ENCODE measurements around the gene PRKAR1B.
A peak's percentile ranks its signal among the peaks of the same experiment; 100 is the strongest.
"Not testable (repeated sequence)": the region's sequence is repeated elsewhere in the genome, so short reads cannot be mapped to it uniquely, and the experiment has no call there.

Gene PRKAR1B

DNA sequence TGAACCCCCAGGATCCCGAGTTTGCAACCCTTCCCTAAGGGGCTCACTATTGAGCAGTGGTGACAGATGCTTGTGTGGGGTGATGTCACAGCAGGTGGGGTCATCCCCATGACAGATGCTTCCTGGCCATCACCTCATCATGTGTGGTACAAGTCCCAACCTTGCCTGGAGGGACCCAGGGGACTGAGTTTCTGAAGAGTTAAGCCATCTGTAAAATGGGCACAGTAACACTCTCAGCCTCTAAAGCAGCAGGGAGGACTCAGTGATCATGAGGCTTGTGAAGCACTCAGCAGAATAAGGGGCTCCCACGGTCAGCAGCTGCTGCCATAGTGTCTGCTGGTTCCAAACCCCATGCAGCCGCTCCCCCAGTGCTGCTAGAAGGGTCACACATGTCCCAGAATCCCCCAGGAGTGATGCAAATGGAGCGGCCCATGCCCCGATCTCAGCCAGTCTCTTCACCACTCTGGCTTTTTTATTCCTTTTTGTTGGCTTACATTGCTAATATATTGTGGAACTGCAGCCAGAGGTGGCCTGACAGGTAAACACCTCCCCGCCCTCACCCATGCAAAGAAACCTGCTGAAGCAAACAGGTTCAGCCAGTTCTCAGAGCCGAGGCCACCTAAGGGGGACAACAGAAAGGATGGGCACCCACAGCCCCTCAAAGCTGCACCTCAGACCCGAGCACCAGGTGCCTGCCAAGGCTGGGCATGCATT lies 105.4 kb downstream of the PRKAR1B start:
- DNase-seq (ENCODE audit: low read depth in 2 of 2) = no peak

DNA sequence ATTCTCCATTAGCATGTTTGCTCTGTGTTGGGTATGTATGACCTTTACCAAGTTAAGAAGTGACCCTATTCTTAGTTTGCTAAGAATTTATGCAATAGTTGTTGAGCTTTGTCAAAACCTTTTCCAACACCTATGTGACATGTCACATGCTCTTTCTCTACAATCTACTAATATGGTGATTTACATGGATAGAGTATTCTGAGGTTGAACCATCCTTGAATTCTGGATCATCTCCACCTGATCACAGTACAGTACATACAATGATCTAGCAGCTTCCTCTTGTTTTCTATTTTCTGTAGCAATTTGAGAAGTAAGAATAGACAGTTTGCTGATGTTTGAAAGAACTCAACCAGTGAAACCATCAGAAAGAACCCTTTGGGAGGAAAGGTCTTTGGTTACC lies 106.2 kb downstream of the PRKAR1B start:
- no peak for DNase-seq (ENCODE audit: low read depth in 2 of 2)

DNA sequence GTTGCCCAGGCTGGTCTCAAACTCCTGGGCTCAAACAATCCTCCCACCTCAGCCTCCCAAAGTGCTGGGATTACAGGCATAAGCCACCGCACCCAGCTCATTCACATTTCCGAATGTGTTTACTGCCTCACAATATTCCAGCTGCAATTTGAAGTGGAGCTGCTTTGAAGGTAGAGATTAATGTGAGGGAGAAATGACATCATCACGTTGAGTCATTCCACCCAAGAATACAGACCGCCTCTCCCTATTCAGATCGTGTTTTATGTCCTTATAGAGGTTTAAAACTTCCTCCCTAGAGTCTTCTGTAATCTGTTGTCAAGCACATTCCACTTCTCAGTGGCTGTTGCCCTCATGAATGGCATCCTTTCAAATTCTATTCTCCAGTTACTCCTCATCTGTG lies 107.0 kb downstream of the PRKAR1B start:
- no peak for DNase-seq (ENCODE audit: low read depth in 2 of 2)

DNA sequence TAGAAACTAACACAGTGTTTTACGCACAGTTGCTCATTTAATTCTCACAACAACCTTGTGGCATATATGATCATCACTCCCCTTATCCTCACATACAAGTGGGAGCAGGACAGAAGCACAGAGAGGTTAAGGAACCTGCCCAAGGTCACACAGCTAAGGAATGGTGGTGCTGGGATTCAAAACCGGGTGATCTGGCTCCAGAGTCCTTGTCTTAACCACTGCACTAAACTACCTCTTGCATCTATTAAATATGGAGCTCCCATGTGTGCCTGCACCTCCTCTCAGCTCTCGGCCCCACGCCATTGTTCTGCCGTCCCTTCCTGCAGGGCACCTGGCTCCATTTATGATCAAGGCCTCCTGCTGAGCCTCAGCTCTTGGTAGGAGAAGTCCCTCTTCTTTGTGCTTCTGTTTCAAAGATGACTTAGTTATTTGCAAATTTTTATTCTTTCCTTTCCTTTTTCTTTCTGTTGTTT lies 107.7 kb downstream of the PRKAR1B start:
- DNase-seq (ENCODE audit: low read depth in 2 of 2) = no peak

DNA sequence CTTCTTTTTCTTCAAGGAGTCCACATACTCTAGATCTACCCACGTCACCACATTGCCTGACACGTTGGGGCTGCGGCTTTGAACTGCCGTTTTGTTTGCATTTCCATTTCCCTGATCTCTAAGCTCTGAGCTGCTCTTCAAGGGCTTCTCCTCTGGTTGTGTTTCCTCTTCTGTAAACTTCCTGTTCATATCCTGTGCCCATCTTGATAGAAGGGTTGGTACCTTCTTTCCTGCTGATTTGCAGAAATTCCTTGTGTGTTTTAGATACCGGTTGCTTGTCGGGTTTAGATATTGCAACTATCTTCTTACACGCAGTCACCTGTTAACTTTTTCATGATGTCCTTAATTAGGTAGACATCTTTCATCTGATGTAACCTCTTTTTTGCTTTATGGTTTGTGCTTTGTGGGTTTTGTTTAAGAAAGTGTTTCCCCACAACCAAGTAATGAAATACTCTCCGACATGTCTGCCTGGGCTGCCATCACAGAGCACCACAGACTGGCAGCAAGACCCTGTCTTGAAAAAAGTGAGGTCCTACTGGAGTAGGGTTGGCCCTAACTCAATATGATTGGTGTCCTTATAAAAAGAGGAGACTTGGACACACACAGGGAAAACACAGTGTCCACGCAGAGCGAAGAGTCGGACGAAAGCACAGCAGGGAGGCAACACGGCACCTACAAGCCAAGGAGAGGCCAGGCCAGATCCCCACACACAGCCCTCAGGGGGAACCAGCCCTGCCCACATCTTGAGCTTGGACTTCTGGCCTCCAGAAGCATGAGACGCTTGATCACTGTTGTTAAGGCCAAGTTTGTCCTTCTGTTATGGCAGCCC lies 108.3 kb downstream of the PRKAR1B start:
- no peak for DNase-seq (ENCODE audit: low read depth in 2 of 2)

DNA sequence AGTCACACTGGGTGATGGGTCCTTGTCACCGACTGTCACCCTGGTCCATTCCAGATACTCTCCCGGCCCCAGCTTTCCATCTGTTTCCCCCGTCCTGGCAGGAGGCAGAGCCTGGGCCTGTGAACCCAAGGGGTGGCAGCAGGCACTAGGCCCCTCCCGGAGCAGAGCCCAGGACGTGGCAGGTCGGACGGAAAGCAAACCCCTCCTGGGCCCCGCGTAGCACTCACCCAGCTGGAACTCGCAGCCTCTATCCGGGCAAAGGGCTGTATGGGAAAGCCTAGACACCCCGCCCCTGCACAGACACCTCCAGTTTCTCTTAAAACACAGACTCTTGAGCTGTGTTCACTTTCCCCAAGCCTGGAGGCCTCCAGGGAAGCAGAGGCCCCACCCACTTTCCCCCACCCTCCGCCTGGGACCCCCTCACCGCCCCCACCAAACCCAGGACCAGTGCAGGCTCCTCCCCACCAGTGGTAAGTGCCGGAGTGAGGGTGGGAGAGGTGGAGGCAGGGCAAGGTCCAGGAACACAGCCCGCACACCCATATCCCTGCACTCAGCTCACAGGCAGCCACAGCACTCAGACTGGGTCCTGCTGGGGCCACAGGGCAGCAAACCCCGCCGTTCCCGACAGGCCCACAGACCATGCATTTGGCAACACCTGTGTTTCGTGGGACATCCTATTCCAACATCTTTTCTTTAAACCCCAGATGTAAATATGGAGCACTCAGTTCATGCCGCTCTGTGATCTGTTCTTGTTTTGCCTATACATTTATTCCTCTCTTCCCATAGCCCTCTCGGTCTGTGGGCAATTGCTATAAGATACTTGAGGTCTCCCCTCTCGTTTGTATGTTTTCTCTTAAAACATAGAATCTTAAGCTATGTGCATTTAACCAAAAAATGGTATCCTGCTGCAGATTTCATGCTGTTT lies 109.2 kb downstream of the PRKAR1B start:
- no peak for DNase-seq (ENCODE audit: low read depth in 2 of 2)

DNA sequence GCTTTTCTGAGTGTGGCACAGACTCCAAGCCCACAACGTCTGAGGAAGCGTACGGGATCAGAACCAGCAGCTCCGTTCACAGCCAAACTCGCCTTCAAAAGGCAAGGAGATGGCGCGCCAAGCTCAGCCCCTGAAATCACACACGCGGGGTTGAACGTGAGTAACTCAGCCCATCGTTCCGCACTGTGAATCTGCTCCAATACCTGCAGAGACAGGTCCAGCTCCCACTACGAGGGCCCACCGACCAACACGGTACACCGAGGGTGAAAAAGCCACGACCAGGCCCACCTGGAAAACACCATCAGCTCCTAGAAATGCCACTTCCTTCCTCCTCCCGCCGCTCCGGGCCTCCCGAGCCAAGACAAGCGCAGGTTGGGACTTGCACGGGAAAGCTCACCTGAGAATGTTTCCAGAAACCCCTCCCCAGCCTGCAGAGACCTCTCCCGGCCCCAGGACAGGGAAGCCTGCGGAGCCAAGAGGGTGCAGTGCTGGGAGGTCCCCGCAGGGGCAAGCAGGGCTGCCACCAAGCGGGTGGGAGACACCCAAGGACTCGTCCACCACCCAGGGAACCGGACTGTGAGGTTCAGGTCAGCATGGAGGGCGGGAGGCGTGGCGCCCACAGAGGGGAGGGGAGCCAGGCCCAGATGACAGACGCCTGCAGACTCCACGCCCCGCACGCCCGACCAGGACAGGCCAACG lies 113.5 kb downstream of the PRKAR1B start:
- no peak for DNase-seq (ENCODE audit: low read depth in 2 of 2)

DNA sequence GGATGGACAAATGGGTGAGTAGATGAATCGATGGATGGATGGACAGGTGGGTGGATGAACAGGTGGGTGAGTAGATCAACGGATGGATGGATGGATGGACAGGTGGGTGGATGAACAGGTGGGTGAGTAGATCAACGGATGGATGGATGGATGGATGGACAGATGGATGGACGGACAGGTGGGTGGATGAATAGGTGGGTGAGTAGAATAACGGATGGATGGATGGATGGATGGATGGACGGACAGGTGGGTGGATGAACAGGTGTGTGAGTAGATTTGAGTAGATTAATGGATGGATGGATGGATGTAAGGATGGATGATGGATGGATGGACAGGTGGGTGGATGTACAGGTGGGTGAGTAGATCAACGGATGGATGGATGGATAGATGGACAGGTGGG lies 115.2 kb downstream of the PRKAR1B start:
- not testable (repeated sequence) for DNase-seq (ENCODE audit: low read depth in 2 of 2)

DNA sequence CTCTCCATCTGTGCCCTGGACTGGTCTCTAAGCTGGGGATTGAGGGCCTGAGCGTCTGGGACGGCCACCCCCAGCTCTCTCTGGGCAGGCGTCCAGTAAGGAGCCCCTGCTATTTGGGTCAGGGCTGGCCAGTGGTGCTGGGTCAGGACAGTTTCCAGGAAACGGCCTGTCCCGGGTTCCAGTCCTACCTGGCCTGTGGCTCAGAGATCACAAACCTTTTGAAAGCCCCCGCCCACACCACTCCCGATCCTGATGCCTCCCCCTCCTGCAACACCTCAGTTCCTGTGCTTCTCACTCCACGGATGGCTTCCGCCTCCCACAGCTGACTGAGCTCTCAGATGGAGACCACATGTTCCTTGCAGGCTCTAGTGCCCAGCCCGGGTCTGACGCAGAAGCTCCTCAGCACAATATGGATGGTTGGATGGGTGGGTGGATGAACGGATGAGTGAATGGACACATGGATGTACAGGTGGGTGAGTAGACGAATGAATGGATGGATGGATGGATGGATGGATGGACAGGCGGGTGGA lies 115.7 kb downstream of the PRKAR1B start:
- no peak for DNase-seq (ENCODE audit: low read depth in 2 of 2)

DNA sequence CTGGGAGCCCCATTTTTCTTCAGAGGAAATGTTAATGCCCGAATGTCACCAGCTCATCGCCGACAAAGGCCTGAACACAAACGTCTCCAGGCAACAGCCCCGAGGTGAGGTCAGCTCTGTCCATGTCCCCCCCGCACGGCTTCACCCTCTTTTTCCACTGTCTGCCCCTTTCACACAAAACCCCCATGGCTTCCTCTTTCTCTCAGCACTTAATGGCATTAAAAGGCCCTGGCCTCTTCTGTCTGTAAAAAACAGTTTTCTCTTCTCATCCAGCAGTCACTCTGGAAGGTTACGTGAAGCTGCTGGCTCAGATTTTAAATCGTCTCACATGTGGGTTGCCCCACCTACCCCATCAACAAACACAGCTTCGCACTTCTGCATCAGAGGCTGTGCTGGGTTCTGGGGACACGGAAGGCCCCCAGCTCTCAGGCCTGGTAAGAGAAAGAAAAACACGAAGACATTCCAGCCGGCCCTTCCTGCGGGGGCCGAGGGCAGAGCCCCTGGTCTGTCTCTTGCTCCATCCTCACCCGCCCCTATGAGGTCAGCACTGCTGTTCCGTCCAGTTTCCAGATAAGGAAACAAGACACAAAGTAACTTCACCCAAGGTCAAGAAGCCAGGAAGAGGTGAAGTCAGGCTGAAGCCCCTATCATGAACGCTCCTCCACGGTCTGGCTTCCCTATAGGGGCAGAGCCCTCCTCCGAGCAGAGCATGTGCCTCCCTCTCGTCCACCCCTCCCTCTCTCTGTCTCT lies 116.4 kb downstream of the PRKAR1B start:
- no peak for DNase-seq (ENCODE audit: low read depth in 2 of 2)

DNA sequence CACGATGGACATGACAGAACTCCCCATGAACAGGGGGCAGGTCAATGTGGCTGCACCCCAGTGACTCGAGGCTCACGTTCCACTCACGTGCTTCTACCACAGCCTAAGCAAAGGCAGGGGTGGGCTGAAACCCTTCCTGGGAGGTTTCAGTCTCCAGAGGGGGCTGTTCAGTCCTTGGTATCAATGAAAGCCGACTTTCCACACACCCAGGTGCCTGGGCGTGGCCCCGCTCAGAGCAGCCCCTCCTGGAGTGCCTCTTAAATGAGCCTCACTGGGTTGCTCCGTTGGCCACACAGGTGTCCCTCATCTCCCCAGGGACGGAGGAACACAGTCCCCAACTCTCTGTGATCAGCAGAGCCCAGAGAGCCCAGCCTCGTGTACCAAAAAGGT lies 116.9 kb downstream of the PRKAR1B start:
- no peak for DNase-seq (ENCODE audit: low read depth in 2 of 2)

DNA sequence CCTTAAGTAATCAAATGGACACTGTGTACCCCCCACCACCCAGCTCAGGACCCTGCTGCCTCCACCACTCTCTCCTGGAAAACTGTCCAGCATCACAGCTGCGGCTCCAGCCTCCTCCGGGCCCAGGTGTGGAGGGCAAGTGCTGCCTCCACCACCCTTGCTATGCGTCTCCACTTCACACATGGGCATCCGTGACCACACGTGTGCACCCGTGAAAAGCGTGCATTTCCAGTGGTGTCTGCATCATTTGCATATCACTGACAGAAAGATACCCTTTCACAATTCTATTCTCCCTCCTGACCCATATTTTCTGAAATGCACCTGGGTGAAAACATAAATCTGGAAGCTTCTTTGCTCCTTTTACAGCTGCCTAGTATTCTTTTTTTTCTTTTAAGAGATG lies 117.7 kb downstream of the PRKAR1B start:
- DNase-seq (ENCODE audit: low read depth in 2 of 2) = no peak

DNA sequence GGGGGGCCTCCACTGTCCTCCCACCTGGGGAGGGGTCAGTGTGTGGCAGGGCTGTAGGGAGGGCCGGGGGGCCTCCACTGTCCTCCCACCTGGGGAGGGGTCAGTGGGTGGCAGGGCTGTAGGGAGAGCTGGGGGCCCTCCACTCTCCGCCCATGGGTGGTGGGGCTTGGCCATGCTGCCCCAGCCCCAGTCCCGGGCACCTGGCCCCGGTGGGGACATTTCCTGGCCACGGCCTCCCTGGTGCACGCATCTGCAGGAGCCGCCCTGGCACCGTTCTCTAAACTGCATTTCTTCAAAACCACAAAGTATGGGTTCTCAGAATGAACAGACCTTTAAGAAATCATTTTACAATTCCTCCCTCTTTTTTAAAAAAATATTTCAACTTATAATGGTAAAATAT lies 118.1 kb downstream of the PRKAR1B start:
- DNase-seq (ENCODE audit: low read depth in 2 of 2) = no peak

DNA sequence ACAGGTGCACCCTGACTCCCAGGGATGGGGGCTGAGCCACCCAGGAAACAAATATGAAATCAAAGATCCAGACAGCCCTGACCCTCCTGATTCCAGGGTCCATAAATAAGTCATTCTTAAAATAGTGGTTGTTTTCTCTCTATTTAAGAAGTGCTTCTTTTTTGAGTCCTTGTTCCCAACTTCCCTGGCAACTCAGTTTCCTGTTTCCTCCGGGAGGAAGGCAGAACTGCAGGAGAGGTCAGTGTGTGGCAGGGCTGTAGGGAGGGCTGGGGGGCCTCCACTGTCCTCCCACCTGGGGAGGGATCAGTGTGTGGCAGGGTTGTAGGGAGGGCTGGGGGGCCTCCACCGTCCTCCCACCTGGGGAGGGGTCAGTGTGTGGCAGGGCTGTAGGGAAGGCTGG lies 118.7 kb downstream of the PRKAR1B start:
- no peak for DNase-seq (ENCODE audit: low read depth in 2 of 2)

DNA sequence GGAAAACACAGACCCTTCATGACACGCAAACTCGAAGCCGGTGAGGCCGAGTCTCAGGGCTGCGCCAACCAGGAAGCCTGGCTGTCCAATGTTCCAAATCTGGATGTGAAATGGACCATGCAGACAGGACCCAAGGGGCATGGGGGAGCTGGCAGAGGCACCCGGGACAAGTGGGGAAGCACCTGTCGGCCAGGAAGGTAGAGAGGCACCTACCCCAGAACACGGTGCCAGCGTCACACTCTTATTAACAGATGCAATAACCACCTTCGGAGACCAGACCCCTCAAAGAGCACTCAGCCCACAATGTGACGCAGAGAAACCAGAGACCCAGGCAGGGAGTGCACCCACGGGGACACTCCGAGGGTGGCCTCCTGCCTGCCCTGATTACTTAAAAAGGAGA lies 119.1 kb downstream of the PRKAR1B start:
- DNase-seq (ENCODE audit: low read depth in 2 of 2) = no peak

DNA sequence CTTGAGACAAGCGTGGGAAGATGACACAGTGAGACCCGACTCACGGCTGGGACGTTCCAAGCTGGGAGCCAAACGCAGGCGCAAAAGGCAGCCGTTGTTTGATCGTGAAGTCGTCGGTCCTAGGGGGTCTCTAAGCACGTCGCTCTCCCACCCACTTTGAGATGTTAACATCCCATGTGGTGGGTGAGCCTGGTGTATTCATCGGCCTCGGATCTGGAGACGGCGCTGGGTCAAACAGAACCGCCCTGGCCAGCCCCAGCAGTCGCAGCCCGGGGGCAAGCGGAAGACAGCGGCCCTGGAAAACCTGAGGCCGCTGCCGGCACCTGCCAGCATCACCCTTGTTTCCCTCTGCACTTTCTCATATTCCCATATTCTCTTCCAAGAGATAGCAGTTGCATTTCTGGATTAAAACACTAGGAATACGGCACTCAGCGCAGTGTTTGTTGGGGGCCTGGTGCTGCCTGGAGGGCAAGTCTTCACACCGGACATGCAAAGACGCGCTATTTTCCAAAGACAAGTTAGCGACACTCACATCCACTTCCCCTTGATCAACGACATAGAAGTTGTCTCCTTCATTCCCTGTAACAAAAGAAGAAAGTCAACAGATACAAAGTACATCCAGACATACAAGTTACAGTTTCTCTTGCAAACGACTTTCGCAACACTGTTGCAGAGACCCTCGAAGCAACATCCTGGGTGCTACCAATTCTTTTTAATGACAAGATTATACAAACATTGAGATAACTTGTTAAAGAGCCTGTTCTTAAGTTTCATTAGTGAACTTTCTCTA lies 121.2 kb downstream of the PRKAR1B start:
- DNase-seq (ENCODE audit: low read depth in 2 of 2) = no peak

DNA sequence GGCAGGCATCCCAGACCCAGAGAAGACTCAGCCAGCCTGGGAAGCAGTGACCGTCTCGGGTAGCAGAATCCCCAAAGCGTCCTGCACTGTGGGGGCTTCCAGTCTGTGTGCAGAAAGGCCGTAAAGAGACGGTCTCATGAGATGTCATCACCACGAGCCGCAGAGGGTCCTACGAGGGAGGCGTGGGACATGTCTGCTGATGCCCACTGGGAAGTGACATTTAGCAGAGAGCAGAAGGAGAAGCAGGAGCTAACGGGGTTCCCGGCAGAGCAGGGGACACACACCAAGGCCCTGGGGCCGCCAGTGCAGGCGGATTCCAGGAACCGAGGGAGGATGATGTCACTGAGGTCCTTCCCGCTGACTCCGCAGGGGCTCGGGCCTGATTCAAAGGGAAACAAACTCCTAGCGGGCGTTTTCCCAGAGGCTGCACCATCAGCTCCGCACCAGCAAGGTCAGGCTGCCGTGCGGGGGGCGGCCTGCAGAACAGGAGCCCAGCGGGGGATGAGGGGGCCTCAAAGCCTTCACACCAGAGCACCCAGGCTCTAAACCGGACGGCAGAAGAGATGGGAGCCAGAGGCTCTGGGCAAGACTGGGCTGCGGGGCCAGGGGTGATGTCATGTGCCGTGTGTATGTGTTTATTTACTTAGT lies 122.1 kb downstream of the PRKAR1B start:
- DNase-seq (ENCODE audit: low read depth in 2 of 2) = no peak

DNA sequence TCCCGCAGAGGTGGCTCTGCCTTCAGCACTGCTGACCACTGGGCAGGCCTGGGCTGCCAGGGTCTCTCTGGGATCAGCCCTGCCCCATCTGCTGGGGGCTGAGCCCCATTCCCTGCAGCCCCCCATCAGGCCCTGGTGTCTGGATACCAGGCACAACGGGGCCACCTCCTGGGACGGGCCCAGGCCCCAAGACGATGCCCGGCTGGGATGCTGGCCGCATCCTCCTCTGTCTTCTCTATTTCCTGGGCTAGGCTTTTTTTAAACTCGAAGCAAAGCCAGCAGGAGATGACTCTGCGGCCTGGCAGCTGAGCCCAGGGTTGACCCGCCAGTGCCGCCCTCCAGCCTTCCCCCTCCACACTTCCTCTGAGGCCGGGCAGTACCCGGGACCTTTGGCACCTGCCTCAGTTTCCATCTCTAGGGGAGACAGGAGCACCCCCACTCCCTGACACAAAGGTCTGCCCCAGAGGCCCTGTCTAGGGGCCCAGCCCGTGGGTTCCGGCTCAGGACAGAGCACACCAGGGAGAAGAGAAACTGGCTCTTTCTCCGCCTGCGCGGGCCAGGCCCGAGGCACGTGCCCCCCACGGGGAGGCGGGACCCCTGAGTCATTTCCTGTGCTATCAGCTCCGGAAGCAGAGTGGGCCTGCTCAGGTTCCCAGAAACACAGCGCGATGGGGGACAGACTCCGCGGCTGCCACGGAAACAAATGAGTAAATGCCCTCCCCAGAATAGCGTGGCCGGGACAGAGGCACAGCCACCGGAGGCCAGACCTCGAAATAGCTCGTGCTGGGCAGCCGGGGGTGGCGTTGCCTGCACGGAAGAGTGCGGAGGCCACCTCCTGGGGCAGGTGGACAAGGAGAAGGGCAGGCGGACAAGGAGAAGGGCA lies 122.8 kb downstream of the PRKAR1B start:
- DNase-seq (ENCODE audit: low read depth in 2 of 2) = peak; percentile 87 to 90

Measured in stimulated activated CD4-positive, alpha-beta T cell treated with anti-CD3 and anti-CD28 coated beads, Interleukin-1b, Interleukin-23, amount 100 ng/mL, for 1 hour (primary cell).